Neural crest cell (in vitro differentiated cells): ENCODE data around the gene SHTN1. TPM values are rescaled to one million over a fixed set of nuclear protein-coding genes. Genes with fewer than 3 reads are reported as not detected.

Source experiments
- DNase-seq: peaks from one replicate; pipeline ENCODE4 v3.0.0; 2021; ENCODE audit warnings: low read depth, mixed read lengths, low spot score
- H3K27ac Mint-ChIP-seq: one replicate; pipeline ENCODE4 v1.8.0; 2021; ENCODE audit warnings: mild to moderate bottlenecking, mixed read lengths; ENCODE audit not compliant: unreplicated experiment
- H3K27me3 Mint-ChIP-seq: 2 replicates; pipeline ENCODE4 v1.8.0; 2021; ENCODE audit warnings: low read depth, mild to moderate bottlenecking, mixed read lengths
- H3K36me3 Mint-ChIP-seq: 2 replicates; pipeline ENCODE4 v1.8.0; 2021; ENCODE audit warnings: low read depth, mild to moderate bottlenecking, mixed read lengths
- H3K4me1 Mint-ChIP-seq: 2 replicates; pipeline ENCODE4 v1.8.0; 2021; ENCODE audit warnings: mixed read lengths
- H3K4me3 Mint-ChIP-seq: one replicate; pipeline ENCODE4 v1.8.0; 2021; ENCODE audit warnings: mild to moderate bottlenecking, mixed read lengths
- H3K9me3 Mint-ChIP-seq: 2 replicates; pipeline ENCODE4 v1.8.0; 2021; ENCODE audit warnings: mixed read lengths
- total RNA-seq: library from RNA; stranded (reverse); gene quantifications from 2 replicates; pipeline ENCODE4 v1.2.1, GENCODE V29; 2021
- TF ChIP-seq, protein P1 (sequence below): fragments of 200-600 bp; sonication (generic); conservative IDR thresholded peaks from 2 replicates; pipeline ENCODE4 v1.5.0; 2021; ENCODE audit warnings: antibody characterized with exemption, mild to moderate bottlenecking

SHTN1 gene
- total RNA-seq, 1 donor from 2014 or later = 10.0 TPM

DNA sequence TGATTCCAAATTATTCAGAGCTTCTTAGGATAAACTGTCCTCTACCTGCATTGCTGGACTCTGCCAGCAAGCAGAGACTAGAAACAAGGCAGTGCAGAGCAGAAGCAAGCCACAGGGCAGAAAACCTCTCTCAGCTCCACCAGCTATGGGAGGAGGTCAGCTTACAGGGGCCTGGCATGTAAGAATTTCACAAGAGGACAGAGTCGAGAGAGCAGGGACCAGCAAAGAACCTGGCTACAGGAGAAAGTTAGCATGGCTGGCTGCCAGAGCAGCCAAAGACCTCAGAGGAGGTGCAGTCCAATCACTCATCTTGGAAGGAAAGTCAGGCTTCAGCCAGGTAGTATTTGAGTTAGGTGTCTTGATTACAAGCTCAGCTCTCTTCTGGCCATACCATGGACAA is 92.8 kb downstream of the SHTN1 start:
- no peak overlapping the region for H3K27ac Mint-ChIP-seq
- TF ChIP-seq, protein P1, sequence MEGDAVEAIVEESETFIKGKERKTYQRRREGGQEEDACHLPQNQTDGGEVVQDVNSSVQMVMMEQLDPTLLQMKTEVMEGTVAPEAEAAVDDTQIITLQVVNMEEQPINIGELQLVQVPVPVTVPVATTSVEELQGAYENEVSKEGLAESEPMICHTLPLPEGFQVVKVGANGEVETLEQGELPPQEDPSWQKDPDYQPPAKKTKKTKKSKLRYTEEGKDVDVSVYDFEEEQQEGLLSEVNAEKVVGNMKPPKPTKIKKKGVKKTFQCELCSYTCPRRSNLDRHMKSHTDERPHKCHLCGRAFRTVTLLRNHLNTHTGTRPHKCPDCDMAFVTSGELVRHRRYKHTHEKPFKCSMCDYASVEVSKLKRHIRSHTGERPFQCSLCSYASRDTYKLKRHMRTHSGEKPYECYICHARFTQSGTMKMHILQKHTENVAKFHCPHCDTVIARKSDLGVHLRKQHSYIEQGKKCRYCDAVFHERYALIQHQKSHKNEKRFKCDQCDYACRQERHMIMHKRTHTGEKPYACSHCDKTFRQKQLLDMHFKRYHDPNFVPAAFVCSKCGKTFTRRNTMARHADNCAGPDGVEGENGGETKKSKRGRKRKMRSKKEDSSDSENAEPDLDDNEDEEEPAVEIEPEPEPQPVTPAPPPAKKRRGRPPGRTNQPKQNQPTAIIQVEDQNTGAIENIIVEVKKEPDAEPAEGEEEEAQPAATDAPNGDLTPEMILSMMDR = no peak
- no peaks in the 10 kb centered on the region for H3K27me3 Mint-ChIP-seq
- no peak overlapping the region for H3K4me3 Mint-ChIP-seq
- DNase-seq = no peak
- peaks cover 3% of the 10 kb centered on the region for H3K36me3 Mint-ChIP-seq
- H3K4me1 Mint-ChIP-seq = peaks cover 8% of the 10 kb centered on the region
- no peaks in the 10 kb centered on the region for H3K9me3 Mint-ChIP-seq

DNA sequence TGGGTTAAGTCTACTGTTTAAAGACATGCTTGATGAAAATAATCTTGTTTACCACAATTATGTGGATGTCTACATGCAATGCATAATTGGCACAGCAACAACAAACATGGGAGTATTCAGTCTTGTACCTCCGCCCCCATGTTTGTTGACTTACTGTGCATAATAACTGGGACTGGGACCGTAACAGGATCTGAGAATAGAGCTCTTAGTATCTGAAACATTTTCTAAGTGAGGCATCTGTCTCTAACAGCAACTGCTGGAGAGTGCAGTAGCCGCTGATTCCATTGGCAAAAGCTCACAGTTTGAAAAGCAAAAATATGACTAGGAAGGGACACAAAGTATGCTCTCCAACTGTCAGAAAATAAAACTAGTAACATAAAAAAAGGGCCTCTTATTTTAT is 94.1 kb downstream of the SHTN1 start:
- no peaks in the 10 kb centered on the region for H3K27me3 Mint-ChIP-seq
- no peak overlapping the region for H3K4me3 Mint-ChIP-seq
- no peak for DNase-seq
- H3K9me3 Mint-ChIP-seq = no peaks in the 10 kb centered on the region
- TF ChIP-seq, protein P1 = no peak
- no peak overlapping the region for H3K27ac Mint-ChIP-seq
- H3K4me1 Mint-ChIP-seq = peaks cover 8% of the 10 kb centered on the region
- H3K36me3 Mint-ChIP-seq = peaks cover 3% of the 10 kb centered on the region

DNA sequence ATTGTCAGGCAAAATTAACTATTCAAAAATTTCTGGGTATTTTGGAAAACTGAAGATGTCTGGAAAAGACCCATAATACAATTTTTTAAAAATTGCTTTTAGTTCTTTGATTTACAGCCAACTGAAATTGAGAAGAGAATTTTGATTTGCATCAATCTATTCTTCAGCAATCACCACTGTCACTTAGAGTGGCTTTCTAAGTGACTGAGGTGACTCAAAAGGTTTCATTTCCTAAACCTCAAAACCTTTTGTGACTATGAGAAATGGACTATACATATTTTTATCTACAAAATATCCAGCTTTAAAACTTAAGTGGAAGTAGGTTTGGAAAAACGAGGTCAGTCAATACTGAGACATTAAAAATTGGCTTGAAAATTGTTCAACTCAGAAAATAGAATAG is 95.7 kb downstream of the SHTN1 start:
- DNase-seq = no peak
- Mint-ChIP-seq H3K27ac (no peak overlapping the region), H3K4me3 (no peak overlapping the region), H3K27me3 (no peaks in the 10 kb centered on the region), H3K9me3 (no peaks in the 10 kb centered on the region), H3K4me1 (peaks cover 8% of the 10 kb centered on the region), H3K36me3 (peaks cover under 1% of the 10 kb centered on the region)
- TF ChIP-seq, protein P1 = no peak

DNA sequence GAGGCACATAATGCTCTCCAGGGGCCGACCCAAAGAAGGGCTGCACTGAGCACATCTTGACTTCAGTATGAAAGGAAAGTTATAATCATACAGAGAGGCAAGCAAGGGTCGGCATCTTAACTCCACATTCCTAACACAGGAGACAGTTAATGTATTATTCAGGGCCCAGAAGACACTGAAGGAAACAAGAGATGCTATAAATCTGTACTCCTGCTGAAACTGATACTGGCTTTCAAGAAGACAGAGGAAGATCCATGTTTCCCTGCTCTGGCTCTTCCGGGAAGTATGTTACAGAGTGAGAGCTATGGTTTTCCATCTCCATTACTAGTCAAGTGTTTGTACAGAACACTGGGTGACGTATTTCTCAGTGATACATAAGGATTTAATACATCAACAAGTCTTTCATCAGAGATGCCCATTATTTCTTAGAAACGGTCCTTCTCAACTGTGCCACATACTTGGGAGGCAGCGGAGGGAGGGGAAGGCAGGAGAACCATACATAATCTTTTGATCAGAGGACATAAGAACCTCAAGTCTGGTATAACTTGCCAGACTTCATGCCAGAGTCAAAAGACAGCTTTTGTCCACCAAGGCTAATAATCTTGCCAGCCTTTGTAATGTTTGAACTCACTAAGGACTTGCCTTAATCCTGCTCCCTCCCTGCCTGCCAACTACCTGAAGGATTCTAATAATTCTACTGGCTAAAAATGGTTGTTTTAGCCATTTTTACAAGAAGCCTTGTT is 97.6 kb downstream of the SHTN1 start:
- H3K9me3 Mint-ChIP-seq = no peaks in the 10 kb centered on the region
- no peak overlapping the region for H3K4me3 Mint-ChIP-seq
- no peaks in the 10 kb centered on the region for H3K27me3 Mint-ChIP-seq
- no peaks in the 10 kb centered on the region for H3K36me3 Mint-ChIP-seq
- peaks cover 8% of the 10 kb centered on the region for H3K4me1 Mint-ChIP-seq
- no peak for DNase-seq
- no peak overlapping the region for H3K27ac Mint-ChIP-seq
- TF ChIP-seq, protein P1 = no peak

DNA sequence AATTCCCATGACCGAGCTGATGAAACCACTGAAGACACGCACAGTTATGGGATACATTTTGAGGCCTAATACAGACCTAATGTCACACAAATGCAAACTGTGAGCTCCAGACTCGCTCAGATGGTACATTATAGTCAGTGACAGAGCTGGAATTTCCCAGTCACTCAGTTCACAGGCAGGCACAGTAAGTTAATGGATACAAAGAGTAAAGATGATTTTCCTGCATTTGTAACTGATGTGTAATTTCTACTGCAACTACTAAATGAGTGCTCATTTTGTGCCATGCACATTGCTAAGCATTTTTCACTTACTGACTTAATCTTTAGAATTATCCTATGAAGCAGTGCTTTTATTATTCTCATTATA is 99.2 kb downstream of the SHTN1 start:
- TF ChIP-seq, protein P1 = no peak
- DNase-seq = no peak
- no peaks in the 10 kb centered on the region for H3K36me3 Mint-ChIP-seq
- H3K9me3 Mint-ChIP-seq = no peaks in the 10 kb centered on the region
- H3K27ac Mint-ChIP-seq = no peak overlapping the region
- H3K27me3 Mint-ChIP-seq = no peaks in the 10 kb centered on the region
- H3K4me1 Mint-ChIP-seq = peaks cover 5% of the 10 kb centered on the region
- no peak overlapping the region for H3K4me3 Mint-ChIP-seq
